ENCODE measurements around the gene ZNF189. TPM values are rescaled to one million over a fixed set of nuclear protein-coding genes. Genes with fewer than 3 reads are reported as not detected.

Gene ZNF189
- total RNA-seq, 4 donors from 2014 or later, result 17.0 to 29.2 (median 21.0) TPM

DNA sequence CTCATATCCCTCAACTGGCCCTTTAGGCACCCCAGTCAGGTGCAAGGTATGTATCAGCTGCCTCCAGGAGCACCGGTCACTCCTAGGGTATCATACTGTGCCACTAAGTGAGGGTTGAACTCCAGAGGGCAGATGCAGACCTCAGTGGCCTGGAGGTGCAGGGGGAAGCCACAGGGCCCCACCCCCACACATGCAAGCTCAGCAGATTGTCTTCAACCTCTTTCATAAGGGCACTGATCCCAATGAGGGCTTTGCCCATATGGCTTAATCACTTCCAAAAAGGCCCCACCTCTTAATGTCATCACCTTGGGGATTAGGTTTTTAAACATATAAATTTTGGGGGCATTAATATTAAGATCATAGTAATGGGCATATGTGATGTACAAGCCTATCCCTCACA, 42.0 kb upstream of the ZNF189 start:
- ATAC-seq (ENCODE audit: low FRiP score) (no peak), DNase-seq (ENCODE audit: low spot score) (no peak)
- TF ChIP-seq, protein P1, sequence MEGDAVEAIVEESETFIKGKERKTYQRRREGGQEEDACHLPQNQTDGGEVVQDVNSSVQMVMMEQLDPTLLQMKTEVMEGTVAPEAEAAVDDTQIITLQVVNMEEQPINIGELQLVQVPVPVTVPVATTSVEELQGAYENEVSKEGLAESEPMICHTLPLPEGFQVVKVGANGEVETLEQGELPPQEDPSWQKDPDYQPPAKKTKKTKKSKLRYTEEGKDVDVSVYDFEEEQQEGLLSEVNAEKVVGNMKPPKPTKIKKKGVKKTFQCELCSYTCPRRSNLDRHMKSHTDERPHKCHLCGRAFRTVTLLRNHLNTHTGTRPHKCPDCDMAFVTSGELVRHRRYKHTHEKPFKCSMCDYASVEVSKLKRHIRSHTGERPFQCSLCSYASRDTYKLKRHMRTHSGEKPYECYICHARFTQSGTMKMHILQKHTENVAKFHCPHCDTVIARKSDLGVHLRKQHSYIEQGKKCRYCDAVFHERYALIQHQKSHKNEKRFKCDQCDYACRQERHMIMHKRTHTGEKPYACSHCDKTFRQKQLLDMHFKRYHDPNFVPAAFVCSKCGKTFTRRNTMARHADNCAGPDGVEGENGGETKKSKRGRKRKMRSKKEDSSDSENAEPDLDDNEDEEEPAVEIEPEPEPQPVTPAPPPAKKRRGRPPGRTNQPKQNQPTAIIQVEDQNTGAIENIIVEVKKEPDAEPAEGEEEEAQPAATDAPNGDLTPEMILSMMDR (IDR thresholded peaks at IDR 0.05), result no peak

DNA sequence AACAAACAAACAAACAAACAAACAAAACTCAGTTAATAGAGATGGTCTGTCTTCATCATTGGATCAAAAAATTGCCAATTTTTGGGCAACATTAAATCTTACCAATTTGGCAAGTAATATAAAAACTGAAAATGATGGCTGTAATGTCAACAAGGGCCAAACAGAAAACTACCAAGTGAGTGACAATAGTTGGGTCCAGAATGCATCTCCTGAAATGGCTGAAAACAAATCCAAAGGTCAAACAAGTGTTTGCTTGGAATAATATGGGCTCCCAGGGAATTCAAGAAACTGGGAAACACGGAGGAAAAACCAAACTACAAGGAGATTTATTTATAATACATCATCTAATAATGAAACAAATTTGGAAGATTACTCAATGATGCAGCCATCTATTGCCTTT, 39.0 kb upstream of the ZNF189 start:
- TF ChIP-seq, protein P1 (IDR thresholded peaks at IDR 0.05), result no peak
- ATAC-seq (ENCODE audit: low FRiP score), result no peak
- DNase-seq (ENCODE audit: low spot score), result no peak

- TF ChIP-seq, protein P1 (IDR thresholded peaks at IDR 0.05), result no peak
- DNase-seq (ENCODE audit: low spot score) (no peak), ATAC-seq (ENCODE audit: low FRiP score) (no peak)
These were observed 38.0 kb upstream of the ZNF189 start for GRCh38 chr9:101360647-101361046.

DNA sequence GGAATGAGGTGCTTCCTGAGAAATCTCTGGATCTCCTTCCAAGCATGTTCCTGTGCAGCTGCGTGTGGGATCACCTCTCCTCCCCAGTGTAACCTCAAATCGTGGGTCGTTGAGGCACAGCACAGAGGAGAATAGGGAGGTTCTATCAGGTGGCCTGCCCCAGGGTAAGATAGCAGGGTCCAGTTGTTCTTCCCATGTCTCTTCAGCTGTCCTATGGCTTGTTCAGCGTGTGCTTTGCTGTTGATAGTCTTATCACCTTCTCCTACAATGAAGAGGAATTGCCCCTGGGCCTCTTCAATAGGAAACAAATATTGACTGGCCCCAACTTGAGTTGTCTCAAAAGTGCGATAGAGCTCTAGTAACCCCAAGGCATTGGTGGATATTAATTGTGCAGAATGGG, 36.2 kb upstream of the ZNF189 start:
- ATAC-seq (ENCODE audit: low FRiP score), result no peak
- no peak for DNase-seq (ENCODE audit: low spot score)
- TF ChIP-seq, protein P1 (IDR thresholded peaks at IDR 0.05), result no peak

- no peak for ATAC-seq (ENCODE audit: low FRiP score)
- TF ChIP-seq, protein P1 (IDR thresholded peaks at IDR 0.05), result no peak
- DNase-seq (ENCODE audit: low spot score), result no peak
These were observed 33.5 kb upstream of the ZNF189 start for GRCh38 chr9:101365181-101365580.

DNA sequence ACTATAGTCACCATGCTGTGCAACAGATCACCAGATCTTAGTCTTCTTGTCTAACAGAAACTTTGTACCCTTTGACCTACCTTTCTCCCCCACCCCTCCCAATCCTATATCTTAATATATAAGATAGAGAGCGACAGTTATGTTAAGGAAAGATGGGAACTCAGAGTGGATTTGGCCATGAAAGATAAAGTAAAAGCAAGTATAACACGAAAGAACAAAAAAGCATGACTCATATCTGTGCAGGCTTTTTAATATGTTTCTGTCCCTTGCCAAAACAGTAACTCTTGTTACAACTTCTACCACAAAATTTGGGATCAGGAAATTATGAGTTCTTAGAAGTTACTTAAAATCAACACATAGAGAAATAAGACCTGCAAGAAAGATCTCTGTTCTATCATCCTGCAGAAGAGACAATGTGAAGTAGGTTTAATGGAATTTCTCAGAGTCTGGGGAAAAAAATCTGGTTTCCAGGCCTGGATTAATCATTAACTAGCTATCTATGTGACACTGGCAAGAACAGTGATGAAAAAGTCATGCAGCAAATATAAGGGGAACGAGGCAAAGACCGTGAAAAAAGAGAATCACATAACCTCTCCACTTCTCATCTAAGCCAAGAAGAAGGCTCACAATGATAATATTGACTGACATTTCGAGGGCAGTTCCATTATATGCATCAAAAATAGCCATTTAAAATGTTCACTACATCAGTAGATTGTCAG, 32.5 kb upstream of the ZNF189 start:
- DNase-seq (ENCODE audit: low spot score) (no peak), ATAC-seq (ENCODE audit: low FRiP score) (no peak)
- TF ChIP-seq, protein P1 (IDR thresholded peaks at IDR 0.05), result no peak

DNA sequence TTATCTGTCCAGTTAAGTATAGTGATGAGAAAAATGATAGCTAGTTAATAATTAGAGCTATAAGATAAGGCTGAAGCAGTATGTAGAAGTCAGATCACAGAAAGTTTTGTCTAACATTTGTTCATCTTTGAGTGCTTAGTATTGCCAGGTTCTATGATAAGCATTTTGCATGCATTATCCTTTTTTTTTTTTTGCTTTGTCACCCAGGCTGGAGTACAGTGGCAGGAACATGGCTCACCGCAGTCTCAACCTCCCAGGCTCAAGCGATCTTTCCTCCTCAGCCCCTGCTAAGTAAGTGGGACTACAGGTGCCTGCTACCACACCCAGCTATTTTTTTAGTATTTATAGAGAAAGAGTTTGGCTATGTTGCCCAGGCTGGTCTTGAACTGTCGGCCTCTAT, 31.3 kb upstream of the ZNF189 start:
- TF ChIP-seq, protein P1 (IDR thresholded peaks at IDR 0.05), result no peak
- ATAC-seq (ENCODE audit: low FRiP score) (no peak), DNase-seq (ENCODE audit: low spot score) (no peak)

All from omental fat pad (tissue), 4 donors.